ENCODE data around the gene SNCA.

Gene SNCA

DNA sequence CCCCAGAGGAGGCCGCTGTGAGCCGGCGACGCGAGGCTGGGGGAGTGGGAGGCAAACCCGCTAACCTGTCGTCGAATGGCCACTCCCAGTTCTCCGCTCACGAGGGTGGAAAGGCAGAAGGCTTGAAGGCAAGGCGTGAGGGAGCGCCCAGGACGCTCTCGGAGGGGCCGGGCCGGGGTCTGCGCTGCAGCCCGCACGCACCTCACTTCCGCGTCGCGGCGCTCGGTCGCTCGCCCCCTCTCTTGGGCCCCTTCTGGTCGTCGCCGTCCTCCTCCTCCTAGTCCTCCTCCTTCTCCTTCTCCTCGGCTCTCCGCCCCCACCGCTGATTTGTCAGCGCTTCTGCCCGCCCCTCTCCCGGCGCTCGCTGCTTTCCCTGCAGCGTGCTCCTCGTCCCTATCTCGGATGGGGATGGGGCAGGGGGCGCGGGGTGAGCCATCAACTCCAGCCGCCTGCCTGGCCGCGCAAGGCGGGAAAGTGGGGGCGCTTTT is at the start of gene SNCA:
TSS of gene SNCA (minus strand) at position 265 of the 488 bp plus-strand sequence. CDS start 1,494 bp downstream, outside the sequence.
- DNase-seq: peak; percentile 4 to 33

DNA sequence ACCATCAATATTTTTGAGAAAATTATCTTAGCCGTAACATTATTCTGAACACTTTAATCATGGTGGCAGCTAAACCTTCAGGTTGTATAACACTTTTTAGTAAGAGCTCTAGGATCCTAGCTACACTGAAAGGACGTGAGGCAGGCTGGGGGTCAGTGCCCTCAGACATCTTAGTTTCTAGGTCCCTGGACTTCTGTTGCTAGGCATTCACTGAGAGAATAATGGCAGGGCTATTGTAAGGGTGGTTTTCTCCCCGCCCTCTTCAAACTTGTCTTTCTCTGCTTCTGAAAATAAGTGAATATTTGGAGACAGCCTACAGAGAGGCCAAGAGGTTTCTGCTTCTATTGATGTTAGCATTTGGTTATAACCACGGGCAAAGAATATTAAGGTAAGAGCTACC is 42.3 kb upstream of the SNCA start:
- DNase-seq: no peak

DNA sequence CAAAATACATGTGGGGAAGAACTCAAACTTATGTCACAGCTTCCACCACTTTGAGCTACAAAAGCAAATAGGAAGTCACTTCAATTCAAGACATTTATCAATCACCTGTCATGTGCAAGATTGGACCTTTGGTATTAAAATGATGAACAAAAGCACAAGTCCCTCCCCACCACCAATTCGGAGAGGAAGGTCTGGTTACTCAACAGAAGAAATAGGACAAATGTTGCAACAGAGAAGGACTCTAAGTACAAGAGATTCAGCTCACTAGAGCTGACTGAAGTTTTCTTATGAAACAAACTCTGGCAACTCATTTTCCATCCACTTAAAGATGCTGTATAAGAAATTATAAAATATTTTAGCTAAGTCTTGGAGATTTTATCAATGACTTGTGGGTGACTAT is 41.6 kb upstream of the SNCA start:
- no peak for DNase-seq

DNA sequence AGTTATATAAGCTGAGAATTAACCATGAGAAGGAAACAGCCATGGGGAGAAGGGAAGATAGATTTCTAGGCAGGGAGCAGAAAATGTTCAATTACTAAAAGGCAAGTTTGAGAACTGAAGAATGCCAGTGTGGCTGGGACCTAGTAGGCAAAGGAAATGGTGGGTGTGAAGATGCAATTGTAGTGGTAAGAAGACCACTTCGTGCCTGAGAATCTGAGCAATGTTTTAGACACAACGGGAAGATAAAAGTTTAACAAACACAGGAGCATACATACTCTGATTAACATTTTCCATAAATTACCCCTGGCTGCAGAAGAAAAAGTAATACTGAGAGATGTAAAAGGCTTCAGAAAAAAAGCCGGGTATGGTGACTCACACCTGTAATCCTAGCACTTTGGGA is 39.6 kb upstream of the SNCA start:
- DNase-seq: no peak

DNA sequence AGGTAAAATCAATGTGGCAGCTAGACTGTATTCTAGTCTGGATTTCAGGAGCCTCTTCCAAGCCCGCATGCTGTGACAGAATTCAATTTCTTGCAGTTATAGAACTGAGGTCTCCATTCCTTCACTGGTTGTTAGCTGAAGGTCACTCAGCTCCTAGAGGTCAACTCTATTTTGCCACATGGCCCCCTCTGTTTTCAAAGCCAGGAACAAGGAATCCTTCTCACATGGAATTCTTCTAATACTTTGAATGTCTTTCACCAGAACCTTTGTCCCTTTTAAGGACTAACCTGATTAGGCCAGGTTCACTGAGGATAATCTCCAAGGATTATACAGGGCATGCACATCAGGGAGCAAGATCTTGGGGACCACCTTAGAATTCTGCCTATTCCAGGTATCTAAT is 34.2 kb upstream of the SNCA start:
- no peak for DNase-seq

DNA sequence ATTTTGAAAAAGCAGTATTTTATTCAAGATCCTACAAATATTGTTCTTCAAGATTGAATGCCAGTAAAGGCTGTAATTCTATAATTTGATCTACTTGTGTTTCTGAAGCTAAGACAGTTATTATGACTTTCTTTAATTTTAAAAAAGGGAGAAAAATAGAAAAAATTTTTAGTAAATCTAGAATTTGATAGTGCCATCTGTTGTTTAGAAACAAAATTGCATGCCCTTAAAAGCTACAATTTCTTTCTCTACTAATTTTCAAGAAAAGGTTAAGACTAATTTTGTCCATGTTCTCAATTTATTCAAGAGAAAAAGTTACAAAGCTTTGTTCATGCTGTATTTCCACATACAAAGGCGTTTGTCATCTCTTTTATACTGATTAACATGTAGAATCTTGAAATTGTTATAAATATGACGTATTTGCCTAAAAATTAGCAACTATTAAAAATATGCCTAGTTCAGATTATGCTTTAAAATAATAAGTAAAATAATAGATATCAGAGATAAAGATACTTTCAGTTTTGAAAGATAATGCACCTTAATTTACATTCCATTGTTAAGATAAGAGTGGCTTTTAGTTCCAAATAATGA is 32.1 kb upstream of the SNCA start:
- no peak for DNase-seq

DNA sequence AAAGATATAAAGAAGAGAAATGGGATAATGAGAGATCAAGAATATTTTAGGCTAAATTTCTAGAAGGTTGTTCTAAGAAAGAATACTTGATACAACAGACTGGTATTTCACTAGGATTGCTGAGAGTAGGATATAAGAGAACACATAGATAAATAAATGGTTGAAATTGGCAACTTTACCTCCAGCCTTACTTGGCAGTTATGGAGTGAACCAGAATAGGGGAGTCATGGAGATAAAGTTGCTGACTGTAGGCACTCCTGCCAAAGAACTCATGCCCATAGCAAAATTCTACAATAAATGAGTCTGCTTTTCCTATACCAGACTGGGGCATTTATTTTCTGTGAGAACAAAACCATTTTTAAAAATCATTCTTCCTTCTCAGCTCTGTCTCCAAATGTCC is 31.3 kb upstream of the SNCA start:
- no peak for DNase-seq

DNA sequence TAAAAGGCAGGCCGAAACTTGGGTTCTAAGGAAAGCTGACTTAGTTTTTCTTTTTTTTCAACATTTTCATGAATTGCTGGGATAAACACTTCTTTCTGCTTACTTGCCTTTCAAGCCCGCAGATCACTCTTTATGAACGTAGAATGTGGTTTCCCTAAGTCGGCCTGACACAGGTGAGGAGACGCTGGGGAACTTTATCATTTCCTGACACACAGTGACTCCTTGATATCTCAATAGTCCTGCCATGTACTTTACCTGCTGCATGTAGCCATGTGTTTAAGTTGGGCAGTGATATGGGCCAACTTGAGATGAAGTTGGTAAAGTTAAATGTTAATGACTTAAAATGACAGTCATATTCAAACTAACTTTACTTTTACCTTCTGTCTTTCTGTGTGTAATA is 26.6 kb upstream of the SNCA start:
- no peak for DNase-seq

DNA sequence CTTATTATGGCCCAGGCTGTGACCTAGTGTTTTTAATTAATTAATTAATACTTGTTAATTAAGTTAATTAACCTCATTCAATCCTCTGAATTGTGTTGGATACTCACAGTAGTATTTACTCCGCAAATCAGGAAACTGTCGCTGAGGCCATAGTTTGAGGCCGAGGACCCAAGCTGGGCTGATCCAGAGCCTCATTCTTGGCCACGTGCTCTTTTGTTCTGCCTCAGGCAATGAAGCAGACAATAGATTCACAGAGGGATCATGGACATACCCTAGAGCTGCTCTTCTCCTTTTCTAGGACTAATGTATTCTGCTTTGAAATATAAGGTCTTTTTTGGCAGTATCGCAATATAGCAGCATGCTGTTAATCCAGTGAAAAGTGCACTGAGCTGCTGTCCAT is 24.0 kb upstream of the SNCA start:
- no peak for DNase-seq

DNA sequence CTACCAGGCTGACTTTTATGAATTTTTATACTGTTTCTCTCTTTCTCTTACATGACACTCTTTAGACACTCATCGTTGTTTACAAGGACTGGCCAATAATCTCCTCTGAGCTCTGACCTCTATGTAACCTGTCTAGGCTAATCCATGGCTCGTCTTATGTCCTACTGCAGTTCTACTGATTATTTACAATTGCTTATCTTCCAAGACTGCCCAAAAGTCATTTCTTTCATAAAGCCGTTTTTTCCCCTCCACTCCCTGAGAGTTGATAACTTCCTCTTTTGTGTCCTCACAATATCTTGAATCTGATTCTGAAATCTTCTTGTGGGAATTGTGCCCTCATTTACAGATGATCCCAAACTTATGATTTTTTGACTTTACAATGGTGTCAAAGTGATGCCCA is 18.3 kb upstream of the SNCA start:
- DNase-seq: no peak

DNA sequence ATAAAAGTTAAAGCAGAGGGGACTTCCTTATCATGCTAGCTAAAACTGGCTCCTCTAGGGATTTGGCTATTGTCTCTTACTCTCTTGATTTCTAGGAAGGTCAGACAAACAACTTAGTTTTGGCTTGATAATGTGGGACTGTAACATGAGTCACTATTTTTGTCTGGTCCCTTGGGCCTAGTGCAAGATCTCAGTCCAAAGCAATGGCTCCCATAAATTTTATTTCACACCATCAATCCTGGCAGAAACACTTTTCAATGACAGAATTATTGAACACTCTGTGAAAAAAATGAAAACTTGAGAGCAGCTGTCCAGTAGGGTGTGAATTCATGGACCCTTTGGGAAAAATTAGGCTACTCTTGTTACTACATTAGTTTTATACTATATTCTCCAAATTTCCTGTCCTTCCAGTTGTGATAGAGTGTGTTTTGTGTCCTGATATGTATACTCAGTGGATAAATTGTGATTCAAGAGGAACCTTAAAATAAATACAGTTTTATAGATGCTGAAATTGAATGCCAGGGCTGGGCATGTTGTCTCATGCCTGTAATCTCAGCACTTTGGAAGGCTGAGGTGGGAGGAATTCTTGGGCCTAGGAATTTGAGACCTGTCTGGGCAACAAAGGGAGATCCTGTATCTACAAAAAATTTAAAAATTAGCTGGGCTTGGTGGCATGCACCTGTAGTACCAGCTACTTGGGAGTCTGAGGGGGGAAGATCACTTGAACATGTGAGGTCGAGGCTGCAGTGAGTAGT is 10.8 kb upstream of the SNCA start:
- no peak for DNase-seq

DNA sequence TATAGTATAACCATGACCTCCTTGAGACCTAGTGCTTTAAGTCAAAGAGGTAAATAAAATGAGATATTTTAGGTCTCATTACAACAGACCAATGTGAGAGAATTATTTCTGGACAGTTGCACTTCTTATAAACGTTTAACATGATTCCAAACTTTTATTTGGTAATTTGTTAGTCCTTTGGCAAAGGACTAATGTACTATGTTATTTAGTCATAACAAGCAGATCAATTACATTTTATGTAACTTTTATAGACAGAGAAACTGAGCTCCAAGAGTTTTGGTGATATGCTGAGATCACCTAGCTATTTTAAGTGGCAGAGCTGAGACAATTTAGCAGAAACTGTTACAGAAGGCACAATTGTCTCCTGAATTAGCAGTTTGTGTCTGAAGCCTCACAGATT is 2.6 kb upstream of the SNCA start:
- no peak for DNase-seq

DNA sequence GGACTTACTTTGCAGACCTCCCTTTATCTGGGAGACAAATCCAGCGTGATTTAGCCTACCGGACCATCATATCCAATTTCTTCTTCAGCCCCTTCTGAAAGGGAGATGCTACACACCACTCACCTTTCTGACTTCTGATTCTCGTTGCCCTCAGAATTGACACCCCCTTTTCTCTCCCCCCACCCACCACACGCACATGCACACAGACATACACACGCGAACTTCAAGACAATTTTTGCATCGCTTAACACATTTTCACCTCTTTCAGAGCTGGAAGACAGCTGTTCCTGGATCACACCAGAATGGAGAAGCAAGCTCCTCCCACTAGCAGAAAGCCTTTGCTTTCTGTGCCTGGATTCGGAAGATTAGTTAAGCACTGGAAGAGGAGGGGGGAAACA is 1.0 kb upstream of the SNCA start:
- no peak for DNase-seq

DNA sequence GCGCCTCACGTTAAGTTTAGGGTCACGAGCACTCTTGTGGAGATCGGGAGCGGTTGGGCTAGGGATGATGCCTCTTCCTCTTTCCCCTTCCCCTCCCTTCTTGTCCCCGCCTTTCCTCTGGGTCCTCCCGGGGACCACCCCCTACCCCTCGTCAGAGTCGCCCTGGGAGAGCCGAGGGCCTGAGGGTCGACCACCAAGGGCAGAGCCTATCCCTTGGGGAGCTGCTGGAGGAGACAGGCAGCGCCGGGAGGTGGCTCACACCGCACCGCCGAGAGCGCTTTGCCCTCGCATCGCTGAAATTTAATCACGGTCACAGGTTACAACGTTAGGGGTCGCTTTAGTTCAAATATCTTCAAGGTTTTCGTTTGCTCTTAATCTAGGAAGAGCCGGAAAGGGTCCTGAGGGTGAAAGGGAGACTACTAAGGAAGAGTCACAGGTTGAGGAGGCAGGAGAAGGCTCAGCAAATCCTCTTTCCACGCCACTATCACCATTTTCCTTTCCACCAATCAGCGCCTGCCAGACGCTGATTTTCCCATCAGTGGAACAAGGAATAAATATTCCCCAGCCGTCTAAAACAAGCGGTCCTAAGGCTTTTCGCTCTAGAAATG is 528 bp upstream of the SNCA start:
- DNase-seq: peak in 1 of 2 donors; percentile 17

DNA sequence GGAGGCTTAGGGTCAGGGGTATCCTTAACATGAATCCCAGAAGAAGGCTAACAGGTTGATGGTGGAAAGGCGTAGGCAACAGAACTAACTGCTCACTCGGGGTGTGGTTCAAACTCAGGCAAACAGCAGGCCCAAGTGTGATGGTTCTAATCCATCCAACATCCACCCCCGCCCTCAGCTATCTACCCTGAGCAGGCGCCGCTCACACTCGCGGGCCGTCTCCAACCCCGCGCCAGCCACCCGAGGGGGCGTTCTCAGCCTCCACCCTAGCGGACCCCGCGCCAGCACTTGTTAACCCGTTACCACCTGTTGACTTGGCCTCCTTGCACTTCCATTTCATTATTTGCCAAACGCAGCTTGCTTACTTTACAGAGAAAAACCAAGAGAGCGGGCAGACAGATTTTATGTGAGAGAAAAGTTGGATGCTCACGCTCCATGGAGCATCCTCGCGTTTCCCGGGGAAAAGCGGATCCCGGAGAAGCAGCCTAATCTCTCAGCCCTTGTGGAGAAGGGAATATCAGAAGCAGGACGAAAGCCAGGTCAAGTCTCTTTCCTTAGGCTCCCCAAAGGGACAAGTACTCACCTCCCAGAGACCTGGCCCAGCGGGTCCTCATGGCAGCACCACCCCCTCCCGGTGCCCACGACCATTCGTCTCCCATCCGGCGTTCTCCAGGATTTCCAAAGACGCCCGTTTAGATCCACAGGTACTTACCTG is 773 bp downstream of the SNCA start:
- no peak for DNase-seq

DNA sequence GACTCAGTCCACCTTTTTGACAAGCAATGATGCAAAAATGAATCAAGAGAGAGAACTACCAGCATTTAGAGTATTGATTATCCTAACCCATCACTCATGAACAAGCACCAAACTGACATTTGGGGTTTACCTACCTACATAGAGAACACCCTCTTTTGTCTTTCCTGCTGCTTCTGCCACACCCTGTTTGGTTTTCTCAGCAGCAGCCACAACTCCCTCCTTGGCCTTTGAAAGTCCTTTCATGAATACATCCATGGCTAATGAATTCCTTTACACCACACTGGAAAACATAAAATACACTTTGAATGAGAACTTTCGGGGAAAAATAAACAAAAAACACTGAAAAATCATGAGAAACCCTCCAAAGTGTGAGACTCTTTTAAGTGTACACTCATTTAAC is 1.5 kb downstream of the SNCA start:
- no peak for DNase-seq

DNA sequence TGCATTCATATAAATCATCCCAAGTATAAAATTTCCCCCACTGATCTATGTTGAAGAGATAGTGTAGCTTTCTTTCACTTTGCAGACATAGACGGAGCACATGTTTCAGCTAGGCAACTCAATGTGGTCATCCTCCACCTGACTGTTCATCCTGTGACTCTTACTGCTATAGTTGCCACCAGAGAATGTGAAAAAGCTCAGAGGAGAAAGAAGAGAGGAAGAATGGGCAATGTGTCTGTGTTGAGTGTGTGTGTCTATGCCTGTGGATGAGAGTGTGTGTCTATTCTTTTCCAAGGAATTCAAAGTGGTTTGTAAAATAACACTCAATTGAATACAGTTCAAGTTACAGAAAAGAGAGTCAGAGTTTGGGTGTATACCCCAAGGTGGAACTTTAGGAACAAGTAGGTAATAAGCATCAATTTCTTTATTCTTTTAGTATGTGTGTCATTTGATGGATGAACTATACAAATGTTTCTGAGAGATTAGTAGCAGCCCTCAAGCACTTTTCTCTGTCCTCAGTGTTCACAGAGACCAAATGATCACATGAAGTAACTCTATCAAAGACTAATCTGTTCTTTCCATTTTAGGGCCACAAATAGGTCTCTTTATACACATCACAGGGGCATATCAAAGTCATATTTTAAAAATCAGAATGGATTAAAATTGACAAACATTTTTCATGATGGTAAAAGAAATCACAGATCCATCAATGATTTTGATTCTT is 2.3 kb downstream of the SNCA start:
- no peak for DNase-seq

DNA sequence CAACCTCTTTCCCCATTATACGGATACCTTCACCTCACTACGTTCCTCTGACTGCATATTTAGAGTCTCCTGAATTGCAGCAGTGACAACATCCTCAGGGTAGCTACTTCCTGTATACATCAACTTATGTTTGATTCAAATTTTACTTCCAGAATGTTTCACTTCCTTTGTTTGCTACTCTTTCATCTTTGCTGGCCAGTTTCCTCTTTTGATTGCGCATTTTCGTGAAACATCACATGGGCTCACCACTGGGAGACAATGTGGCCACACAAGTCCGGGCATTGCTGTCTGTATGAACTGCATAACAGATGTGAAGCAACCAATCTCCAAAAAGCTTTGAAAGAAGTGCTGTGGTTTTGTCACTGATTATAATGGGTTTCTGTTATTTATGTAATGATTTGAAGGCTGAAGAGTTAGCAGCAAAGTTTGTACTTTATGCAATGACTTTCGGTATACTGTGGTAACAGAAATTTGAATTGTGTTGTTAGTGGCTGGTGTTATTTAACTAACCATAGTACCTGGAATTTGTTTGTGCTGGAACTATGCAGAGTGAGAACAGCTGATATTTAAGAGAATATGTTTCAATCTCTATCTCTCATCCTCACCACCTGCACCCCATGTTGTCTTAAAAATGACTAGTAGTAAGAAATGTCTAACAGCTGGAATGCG is 7.4 kb downstream of the SNCA start:
- peak; percentile 60 to 65 for DNase-seq

DNA sequence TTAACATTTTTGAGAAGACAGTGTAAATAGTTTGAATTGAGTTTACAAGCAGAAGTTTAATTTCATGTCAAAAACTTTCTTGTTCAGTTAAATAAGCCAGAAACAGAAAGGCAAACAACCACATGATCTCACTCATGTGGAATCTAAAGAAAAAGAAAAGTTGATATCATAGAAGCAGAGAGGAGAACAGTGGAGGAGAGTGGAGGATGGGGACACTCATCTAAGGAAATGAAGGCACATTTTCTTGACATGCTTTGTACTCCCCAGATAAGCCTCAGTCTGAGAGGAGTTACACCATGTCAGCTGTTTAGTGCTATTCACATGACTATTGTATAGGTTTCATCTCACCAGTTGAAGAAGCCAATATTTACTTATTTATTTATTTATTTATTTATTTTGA is 13.5 kb downstream of the SNCA start:
- no peak for DNase-seq

DNA sequence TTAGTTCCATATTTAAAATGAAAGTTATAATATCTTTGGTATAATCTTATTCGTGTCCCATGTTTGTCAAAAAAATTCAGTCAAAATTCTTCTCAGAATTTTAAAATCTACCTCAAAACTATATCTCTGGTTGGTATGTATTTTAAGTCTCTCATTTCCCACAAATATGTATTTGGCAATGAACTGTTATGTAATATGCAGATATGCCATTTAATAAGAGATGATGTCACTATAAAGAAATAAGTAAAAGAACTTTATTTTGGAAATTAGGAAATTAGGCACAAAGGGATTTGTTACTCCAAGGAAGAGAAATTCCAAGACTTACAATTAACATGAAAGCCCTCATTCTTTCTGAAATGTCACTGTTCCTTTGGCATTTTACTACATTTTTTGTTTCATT is 15.3 kb downstream of the SNCA start:
- no peak for DNase-seq

DNA sequence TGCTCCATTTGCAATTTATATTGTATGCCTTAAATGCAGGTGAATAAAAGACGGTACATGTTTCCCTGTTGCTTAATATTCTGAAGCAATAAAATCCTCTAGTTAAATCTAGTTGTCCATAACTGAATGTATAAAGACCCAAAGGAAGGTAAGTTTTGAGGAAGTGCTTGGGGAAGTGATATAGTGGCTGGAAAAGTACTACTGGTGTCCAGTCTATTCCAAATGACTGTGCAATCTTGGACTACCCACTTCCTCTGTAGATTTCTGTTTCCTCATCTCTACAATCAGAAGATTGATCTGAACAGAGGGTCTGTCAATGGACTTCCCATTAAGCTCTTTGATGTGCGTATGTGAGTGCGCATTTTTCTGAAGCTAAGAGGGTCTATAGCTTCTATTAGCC is 17.0 kb downstream of the SNCA start:
- DNase-seq: no peak

DNA sequence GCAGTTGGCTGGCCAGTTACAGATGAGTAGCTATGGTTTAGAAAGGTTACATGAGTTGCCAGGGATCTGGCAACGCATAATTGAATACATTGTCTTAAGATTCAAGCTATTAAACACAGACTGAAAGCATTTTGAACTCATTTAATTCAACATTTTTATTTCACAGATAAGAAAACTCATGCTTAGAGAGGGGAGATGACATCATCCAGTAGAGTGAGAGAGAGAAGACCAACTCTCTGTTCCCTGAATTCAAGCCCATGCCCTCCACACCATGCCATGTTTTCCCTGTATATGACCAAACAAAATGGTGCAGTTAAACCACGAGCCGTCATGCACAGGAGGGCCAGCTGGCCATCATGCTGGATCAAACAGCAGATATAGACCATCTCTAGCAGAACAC is 22.6 kb downstream of the SNCA start:
- DNase-seq: no peak
